Measurements from ENCODE around the gene MAP2K6. TPM values are rescaled to one million over a fixed set of nuclear protein-coding genes. Genes with fewer than 3 reads are reported as not detected.

The MAP2K6 gene
- polyA plus RNA-seq, 1 of the 3 experiments (the other 2 are of a cell fraction): 6.7 TPM

DNA sequence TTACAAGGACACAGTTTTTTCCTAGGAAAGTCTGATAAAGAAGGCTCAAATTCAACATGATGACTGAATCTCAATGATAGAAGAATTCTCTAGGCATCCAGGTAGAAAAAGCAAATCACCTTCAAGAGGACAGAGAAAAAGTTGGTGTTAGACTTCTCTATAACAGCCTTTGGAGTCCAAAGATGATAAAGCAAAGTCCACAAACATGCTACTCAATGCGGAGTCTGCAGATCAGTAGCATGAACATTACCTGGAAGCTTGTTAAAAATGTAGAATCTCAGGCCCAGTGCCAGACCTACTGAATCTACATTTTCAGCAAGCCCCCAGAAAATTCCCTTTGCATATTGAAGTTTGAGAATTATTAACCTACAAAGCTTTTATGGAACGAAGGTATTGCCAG, 41.4 kb upstream of the MAP2K6 start:
- H2AFZ ChIP-seq (ENCODE audit: low read depth): no peak overlapping the region
- no peaks in the 10 kb centered on the region for H3F3A ChIP-seq (replicated peaks; ENCODE audit: insufficient read depth)
- H3K9me2 ChIP-seq: no peaks in the 10 kb centered on the region
- H3K79me2 ChIP-seq (ENCODE audit: insufficient read depth): no peaks in the 10 kb centered on the region
- no peaks in the 10 kb centered on the region for H3K27me3 ChIP-seq (ENCODE audit: insufficient read depth)
- no peak overlapping the region for H3K27ac ChIP-seq (ENCODE audit: low read depth in 2 of 2, low read length in 1 of 2)
- ChIA-PET POLR2A (no interaction called here), CTCF (no interaction called here)
- no peak overlapping the region for H3K4me2 ChIP-seq
- H3K36me3 ChIP-seq (replicated peaks in 1 of 2; ENCODE audit: control insufficient read depth in 1 of 2, insufficient read depth in 2 of 2, low read length in 1 of 2): no peaks in the 10 kb centered on the region
- no peaks in the 10 kb centered on the region for H3K9me3 ChIP-seq
- H3K9ac ChIP-seq: no peak overlapping the region
- WGBS (ENCODE audit: low lambda C conversion rate): 63% methylated on average over 2 of the region's 2 CpGs
- no peaks in the 10 kb centered on the region for H4K20me1 ChIP-seq (ENCODE audit: insufficient read depth)
- TF ChIP-seq SMC3 (IDR thresholded peaks at IDR 0.05; ENCODE audit: low read depth, low read length): no peak
- TF ChIP-seq, protein P1, sequence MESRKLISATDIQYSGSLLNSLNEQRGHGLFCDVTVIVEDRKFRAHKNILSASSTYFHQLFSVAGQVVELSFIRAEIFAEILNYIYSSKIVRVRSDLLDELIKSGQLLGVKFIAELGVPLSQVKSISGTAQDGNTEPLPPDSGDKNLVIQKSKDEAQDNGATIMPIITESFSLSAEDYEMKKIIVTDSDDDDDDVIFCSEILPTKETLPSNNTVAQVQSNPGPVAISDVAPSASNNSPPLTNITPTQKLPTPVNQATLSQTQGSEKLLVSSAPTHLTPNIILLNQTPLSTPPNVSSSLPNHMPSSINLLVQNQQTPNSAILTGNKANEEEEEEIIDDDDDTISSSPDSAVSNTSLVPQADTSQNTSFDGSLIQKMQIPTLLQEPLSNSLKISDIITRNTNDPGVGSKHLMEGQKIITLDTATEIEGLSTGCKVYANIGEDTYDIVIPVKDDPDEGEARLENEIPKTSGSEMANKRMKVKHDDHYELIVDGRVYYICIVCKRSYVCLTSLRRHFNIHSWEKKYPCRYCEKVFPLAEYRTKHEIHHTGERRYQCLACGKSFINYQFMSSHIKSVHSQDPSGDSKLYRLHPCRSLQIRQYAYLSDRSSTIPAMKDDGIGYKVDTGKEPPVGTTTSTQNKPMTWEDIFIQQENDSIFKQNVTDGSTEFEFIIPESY (IDR thresholded peaks at IDR 0.05; ENCODE audit: borderline replicate concordance, low read depth): no peak
- no peak for TF ChIP-seq POLR2AphosphoS5 (IDR thresholded peaks at IDR 0.05; ENCODE audit: low read depth, low read length)
- no peak for TF ChIP-seq GABPA (IDR thresholded peaks at IDR 0.05; ENCODE audit: low read depth)
- TF ChIP-seq EZH2phosphoT487 (IDR thresholded peaks at IDR 0.05; ENCODE audit: borderline replicate concordance, low read depth): no peak
- TF ChIP-seq, protein P2, sequence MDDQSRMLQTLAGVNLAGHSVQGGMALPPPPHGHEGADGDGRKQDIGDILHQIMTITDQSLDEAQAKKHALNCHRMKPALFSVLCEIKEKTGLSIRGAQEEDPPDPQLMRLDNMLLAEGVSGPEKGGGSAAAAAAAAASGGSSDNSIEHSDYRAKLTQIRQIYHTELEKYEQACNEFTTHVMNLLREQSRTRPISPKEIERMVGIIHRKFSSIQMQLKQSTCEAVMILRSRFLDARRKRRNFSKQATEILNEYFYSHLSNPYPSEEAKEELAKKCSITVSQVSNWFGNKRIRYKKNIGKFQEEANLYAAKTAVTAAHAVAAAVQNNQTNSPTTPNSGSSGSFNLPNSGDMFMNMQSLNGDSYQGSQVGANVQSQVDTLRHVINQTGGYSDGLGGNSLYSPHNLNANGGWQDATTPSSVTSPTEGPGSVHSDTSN (IDR thresholded peaks at IDR 0.05): no peak
- no peak for TF ChIP-seq TCF12 (IDR thresholded peaks at IDR 0.05)
- TF ChIP-seq JUND (IDR thresholded peaks at IDR 0.05): no peak
- no peak for TF ChIP-seq FOXJ3 (CRISPR knock-in tag; IDR thresholded peaks at IDR 0.05)
- no peak for TF ChIP-seq NFIC (IDR thresholded peaks at IDR 0.05; ENCODE audit: borderline replicate concordance)
- TF ChIP-seq, protein P3, sequence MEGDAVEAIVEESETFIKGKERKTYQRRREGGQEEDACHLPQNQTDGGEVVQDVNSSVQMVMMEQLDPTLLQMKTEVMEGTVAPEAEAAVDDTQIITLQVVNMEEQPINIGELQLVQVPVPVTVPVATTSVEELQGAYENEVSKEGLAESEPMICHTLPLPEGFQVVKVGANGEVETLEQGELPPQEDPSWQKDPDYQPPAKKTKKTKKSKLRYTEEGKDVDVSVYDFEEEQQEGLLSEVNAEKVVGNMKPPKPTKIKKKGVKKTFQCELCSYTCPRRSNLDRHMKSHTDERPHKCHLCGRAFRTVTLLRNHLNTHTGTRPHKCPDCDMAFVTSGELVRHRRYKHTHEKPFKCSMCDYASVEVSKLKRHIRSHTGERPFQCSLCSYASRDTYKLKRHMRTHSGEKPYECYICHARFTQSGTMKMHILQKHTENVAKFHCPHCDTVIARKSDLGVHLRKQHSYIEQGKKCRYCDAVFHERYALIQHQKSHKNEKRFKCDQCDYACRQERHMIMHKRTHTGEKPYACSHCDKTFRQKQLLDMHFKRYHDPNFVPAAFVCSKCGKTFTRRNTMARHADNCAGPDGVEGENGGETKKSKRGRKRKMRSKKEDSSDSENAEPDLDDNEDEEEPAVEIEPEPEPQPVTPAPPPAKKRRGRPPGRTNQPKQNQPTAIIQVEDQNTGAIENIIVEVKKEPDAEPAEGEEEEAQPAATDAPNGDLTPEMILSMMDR (IDR thresholded peaks at IDR 0.05): no peak
- no peak for TF ChIP-seq SIN3A (IDR thresholded peaks at IDR 0.05; ENCODE audit: borderline replicate concordance, low read depth, low read length)
- TF ChIP-seq, protein P4, sequence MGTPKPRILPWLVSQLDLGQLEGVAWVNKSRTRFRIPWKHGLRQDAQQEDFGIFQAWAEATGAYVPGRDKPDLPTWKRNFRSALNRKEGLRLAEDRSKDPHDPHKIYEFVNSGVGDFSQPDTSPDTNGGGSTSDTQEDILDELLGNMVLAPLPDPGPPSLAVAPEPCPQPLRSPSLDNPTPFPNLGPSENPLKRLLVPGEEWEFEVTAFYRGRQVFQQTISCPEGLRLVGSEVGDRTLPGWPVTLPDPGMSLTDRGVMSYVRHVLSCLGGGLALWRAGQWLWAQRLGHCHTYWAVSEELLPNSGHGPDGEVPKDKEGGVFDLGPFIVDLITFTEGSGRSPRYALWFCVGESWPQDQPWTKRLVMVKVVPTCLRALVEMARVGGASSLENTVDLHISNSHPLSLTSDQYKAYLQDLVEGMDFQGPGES (IDR thresholded peaks at IDR 0.05; ENCODE audit: low read depth, low read length): no peak
- H3K4me3 ChIP-seq (ENCODE audit: low read depth in 2 of 2, low read length in 1 of 2): no peak overlapping the region
- DNase-seq: no peak
- no peaks in the 10 kb centered on the region for H3K4me1 ChIP-seq (ENCODE audit: control insufficient read depth in 1 of 2, insufficient read depth in 2 of 2, low read depth in 1 of 2, low read length in 1 of 2)
